ENCODE data around the gene PACRG.

DNA sequence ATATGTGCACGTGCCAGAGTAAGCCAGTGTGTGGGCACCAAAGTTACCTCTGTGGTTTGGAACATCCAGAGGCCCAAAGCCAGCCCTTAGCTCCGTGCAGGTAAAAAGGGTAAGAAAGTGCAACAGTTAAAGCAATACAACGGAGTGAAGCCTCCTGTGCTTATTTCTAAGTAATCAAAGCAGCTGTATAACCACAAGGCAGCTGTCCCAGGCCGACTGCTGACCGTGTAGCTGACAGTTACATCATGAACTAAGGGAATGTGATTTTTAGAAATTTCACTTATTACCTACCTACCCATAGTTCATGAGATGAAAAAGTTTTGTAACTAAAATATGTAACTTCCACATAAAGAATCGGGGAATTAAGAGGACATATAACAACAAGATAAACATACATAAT, 565.5 kb downstream of the PACRG start:
- no peak for TF ChIP-seq POLR2AphosphoS5 (IDR thresholded peaks at IDR 0.05; ENCODE audit: low read depth, low read length)
- TF ChIP-seq POLR2A (IDR thresholded peaks at IDR 0.05; ENCODE audit: low read depth, low read length): no peak

Measured in GM12892 (cell line).